ENCODE measurements around the gene RCAN1. TPM values are rescaled to one million over a fixed set of nuclear protein-coding genes. Genes with fewer than 3 reads are reported as not detected.

RCAN1 gene
- total RNA-seq, 2 donors from 2014 or later: 47.4 to 91.3 TPM

GRCh38 chr21:34554227-34554626, 60.7 kb downstream of the RCAN1 start:
- DNase-seq: no peak
- ATAC-seq: no peak
- intact Hi-C loops (cut with DNase I, micrococcal nuclease): no loop called here

GRCh38 chr21:34553151-34553952, 61.6 kb downstream of the RCAN1 start:
- ATAC-seq (peak; percentile 78), DNase-seq (no peak)
- intact Hi-C loops (cut with DNase I, micrococcal nuclease): no loop called here

- ATAC-seq (peak; percentile 66), DNase-seq (no peak)
- intact Hi-C loops (cut with DNase I, micrococcal nuclease): no loop called here
Observed at GRCh38 chr21:34552360-34553098, 62.4 kb downstream of the RCAN1 start.

- ATAC-seq: no peak
- intact Hi-C loops (cut with DNase I, micrococcal nuclease): no loop called here
- no peak for DNase-seq
Observed at GRCh38 chr21:34550182-34550799, 64.6 kb downstream of the RCAN1 start.

GRCh38 chr21:34548781-34549376, 66.0 kb downstream of the RCAN1 start:
- no peak for ATAC-seq

GRCh38 chr21:34546542-34546941, 68.4 kb downstream of the RCAN1 start:
- intact Hi-C loops (cut with DNase I, micrococcal nuclease): no loop called here
- ATAC-seq: no peak
- DNase-seq: no peak

More at GRCh38 chr21:34548781-34549376, 66.0 kb downstream of the RCAN1 start:
- DNase-seq: no peak
- intact Hi-C loops (cut with DNase I, micrococcal nuclease): no loop called here

- DNase-seq: no peak
- intact Hi-C loops (cut with DNase I, micrococcal nuclease): no loop called here
Observed at GRCh38 chr21:34545079-34545884, 69.6 kb downstream of the RCAN1 start.

GRCh38 chr21:34544032-34544496, 70.8 kb downstream of the RCAN1 start:
- ATAC-seq (peak; percentile 67), DNase-seq (peak; percentile 83)
- intact Hi-C loops (cut with DNase I, micrococcal nuclease): no loop called here

More at GRCh38 chr21:34545079-34545884, 69.6 kb downstream of the RCAN1 start:
- ATAC-seq: peak; percentile 31

GRCh38 chr21:34543017-34543416, 71.9 kb downstream of the RCAN1 start:
- ATAC-seq: peak; percentile 87
- intact Hi-C loops (cut with DNase I, micrococcal nuclease): no loop called here
- DNase-seq: peak in 1 of 2 donors; percentile 61

GRCh38 chr21:34540206-34540605, 74.7 kb downstream of the RCAN1 start:
- intact Hi-C loops (cut with DNase I, micrococcal nuclease): no loop called here
- ATAC-seq (no peak), DNase-seq (no peak)

- ATAC-seq (no peak), DNase-seq (no peak)
- intact Hi-C loops (cut with DNase I, micrococcal nuclease): no loop called here
Observed at GRCh38 chr21:34537838-34538237, 77.1 kb downstream of the RCAN1 start.

GRCh38 chr21:34536820-34537219, 78.1 kb downstream of the RCAN1 start:
- intact Hi-C loops (cut with DNase I, micrococcal nuclease): no loop called here
- no peak for ATAC-seq
- no peak for DNase-seq

GRCh38 chr21:34536311-34536710, 78.6 kb downstream of the RCAN1 start:
- ATAC-seq (no peak), DNase-seq (no peak)
- intact Hi-C loops (cut with DNase I, micrococcal nuclease): no loop called here

GRCh38 chr21:34535886-34536285, 79.0 kb downstream of the RCAN1 start:
- DNase-seq (no peak), ATAC-seq (no peak)
- intact Hi-C loops (cut with DNase I, micrococcal nuclease): no loop called here

- DNase-seq (no peak), ATAC-seq (no peak)
- intact Hi-C loops (cut with DNase I, micrococcal nuclease): no loop called here
Observed at GRCh38 chr21:34534522-34534921, 80.4 kb downstream of the RCAN1 start.

GRCh38 chr21:34533938-34534337, 81.0 kb downstream of the RCAN1 start:
- no peak for DNase-seq
- ATAC-seq: no peak
- intact Hi-C loops (cut with DNase I, micrococcal nuclease): no loop called here

GRCh38 chr21:34531399-34531798, 83.5 kb downstream of the RCAN1 start:
- intact Hi-C loops (cut with DNase I, micrococcal nuclease): no loop called here
- no peak for DNase-seq
- ATAC-seq: no peak

- ATAC-seq: no peak
- intact Hi-C loops (cut with DNase I, micrococcal nuclease): no loop called here
- DNase-seq: no peak
Observed at GRCh38 chr21:34530261-34530660, 84.7 kb downstream of the RCAN1 start.

Measured in left colon (tissue), 2 donors.